Fibroblast of the aortic adventitia (primary cell): Measurements from ENCODE around the gene ZMPSTE24. TPM values are rescaled to one million over a fixed set of nuclear protein-coding genes. Genes with fewer than 3 reads are reported as not detected.

Experiments
- DNase-seq: peaks from one replicate; pipeline ENCODE4 v3.0.0-alpha.2; 2010; ENCODE audit warnings: low read depth
- H3K4me3 ChIP-seq: 2 replicates; pipeline ENCODE4 v1.5.1; 2011; ENCODE audit warnings: low read depth, mild to moderate bottlenecking, control low read depth, low read length, moderate library complexity
- total RNA-seq: library from RNA; depleted of rRNA; stranded (reverse); fragments of >200 nt; gene quantifications from 2 replicates; pipeline ENCODE4 v1.2.3, GENCODE V29; 2012; ENCODE audit warnings: low replicate concordance
- TF ChIP-seq, protein P1 (sequence below): IDR thresholded peaks from 2 replicates; pipeline ENCODE4 v1.5.1; 2011; ENCODE audit warnings: mild to moderate bottlenecking, low read length, control low read depth, inconsistent platforms; ENCODE audit not compliant: insufficient read depth

Gene ZMPSTE24
- total RNA-seq, 1 donor = 103 TPM

DNA sequence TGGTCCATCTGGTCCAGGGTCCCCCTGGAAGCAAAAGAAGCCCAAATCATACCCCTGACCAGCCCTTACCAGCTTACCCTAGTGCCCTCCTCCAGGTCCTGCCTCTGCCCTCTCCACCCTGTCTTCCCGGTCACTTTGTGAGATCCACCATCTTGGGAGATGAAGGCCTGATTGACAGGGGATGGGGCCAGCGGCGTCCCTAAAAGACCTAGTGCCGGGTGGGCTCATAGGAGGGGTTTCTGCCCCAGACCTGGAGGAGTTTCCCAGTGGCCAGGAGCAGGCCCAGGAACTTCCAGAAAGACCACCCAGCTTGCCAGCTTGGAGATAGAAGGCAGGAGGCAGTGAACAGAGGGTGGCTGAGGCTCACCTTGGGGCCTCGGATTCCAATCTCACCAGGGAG, 53.7 kb downstream of the ZMPSTE24 start:
- TF ChIP-seq, protein P1, sequence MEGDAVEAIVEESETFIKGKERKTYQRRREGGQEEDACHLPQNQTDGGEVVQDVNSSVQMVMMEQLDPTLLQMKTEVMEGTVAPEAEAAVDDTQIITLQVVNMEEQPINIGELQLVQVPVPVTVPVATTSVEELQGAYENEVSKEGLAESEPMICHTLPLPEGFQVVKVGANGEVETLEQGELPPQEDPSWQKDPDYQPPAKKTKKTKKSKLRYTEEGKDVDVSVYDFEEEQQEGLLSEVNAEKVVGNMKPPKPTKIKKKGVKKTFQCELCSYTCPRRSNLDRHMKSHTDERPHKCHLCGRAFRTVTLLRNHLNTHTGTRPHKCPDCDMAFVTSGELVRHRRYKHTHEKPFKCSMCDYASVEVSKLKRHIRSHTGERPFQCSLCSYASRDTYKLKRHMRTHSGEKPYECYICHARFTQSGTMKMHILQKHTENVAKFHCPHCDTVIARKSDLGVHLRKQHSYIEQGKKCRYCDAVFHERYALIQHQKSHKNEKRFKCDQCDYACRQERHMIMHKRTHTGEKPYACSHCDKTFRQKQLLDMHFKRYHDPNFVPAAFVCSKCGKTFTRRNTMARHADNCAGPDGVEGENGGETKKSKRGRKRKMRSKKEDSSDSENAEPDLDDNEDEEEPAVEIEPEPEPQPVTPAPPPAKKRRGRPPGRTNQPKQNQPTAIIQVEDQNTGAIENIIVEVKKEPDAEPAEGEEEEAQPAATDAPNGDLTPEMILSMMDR = no peak
- DNase-seq = no peak
- H3K4me3 ChIP-seq = no peak overlapping the region

DNA sequence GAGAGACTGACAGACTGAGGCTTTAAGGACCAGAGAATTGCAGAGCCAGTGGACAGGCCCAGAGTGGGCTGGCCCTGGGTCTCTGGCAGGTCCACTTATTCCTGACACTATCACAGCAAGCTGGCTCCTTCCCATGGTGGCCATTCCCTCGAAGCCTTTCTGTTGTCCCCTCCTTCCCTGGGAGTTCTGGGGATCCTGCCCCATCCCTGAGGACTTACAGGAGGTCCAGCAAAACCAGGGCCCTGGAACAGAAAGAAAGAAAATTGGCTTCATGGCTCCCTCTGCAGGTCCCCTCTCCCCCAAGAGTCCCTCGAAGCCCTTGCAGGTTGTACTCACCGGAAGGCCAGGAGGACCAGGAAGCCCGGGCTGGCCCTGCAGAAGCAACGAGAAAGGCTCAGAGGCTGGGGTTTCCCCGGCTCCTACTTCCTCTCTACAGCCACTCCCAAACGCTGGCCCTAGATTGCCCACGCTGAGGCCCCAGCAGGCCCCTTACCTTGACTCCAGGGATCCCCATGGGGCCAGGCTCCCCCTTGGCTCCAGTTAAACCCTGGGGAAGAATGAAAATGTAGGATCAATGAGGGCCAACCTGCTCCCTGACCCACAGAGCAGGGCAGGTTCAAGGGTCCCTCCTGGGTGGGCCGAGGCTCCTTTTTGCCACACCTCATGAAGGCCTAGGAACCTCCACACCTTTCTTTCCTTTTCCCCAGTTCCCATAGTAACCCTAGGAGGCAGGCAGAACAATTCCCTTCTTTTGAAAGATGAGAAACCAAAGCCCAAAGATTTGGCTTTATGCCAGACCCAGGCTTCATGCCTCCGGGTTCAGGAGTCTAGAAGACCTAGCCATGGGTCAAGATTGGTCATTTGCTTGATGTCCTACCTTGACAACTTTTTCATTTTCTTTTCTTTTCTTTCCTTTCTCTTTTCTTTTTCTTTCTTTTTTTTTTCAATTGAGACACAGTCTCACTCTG, 54.5 kb downstream of the ZMPSTE24 start:
- TF ChIP-seq, protein P1 = no peak
- H3K4me3 ChIP-seq = no peak overlapping the region
- DNase-seq = no peak

DNA sequence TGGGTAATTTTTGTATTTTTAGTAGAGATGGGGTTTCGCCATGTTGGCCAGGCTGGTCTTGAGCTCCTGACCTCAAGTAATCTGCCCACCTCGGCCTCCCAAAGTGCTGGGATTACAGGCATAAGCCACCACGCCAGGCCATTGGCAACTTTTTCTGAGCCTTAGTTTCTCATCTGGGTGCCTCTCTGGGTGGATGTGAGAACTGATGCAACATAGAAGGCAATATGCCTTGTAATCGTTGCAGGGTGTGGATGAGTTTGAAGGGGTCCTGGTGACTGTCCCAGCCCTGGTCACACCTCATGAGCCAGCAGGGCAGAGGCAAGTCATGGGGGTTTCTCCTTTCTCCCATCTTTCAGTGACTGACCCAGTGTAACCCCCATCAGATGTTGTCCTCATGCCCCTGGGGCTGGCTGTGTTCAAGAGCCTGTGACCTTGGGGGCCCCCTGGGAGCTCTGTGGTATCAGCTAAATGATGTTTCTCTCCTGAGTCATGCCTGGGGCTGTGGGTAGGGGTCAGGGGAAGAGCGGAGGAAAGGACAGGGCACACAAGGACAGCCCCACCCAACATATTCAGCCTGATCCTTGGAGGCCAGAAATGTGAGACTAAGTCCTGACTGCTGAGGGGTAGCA, 55.4 kb downstream of the ZMPSTE24 start:
- TF ChIP-seq, protein P1 = no peak
- H3K4me3 ChIP-seq = no peak overlapping the region
- DNase-seq = no peak

DNA sequence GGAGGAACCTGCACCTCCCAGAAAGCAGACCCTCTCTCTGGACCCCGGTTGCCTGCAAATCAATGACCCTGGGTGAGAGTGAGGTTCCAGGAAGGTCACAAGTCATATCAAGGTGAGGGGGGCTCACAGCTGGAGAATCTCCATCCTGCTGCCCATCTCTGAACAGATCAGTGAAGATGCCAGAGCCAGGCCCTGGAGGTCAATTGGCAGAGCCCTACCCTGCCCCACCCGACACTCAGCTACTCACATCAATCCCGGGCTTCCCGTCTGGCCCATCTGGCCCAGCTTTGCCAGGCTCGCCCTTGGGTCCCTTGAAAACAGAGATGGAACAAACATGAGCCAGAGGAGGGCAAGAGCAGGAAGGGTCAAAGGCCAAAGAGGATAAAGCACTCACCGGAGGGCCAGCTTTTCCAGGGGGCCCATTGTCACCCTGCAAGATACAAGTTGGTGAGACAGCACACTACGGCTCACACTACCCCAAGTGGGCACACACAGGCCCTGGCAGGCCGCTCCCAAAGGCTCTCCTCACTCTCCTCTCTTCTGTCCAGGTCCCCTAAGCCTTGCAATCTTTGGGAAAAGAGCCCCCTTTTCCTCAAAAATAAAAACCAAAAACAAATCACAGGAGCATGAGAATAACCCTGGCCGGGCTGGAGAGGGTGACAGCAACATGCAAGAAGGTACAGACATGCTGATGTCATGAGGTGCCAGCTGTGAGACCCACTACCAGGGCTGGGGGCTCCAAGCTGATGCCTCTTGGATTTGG, 56.1 kb downstream of the ZMPSTE24 start:
- TF ChIP-seq, protein P1 = no peak
- DNase-seq = no peak
- no peak overlapping the region for H3K4me3 ChIP-seq

DNA sequence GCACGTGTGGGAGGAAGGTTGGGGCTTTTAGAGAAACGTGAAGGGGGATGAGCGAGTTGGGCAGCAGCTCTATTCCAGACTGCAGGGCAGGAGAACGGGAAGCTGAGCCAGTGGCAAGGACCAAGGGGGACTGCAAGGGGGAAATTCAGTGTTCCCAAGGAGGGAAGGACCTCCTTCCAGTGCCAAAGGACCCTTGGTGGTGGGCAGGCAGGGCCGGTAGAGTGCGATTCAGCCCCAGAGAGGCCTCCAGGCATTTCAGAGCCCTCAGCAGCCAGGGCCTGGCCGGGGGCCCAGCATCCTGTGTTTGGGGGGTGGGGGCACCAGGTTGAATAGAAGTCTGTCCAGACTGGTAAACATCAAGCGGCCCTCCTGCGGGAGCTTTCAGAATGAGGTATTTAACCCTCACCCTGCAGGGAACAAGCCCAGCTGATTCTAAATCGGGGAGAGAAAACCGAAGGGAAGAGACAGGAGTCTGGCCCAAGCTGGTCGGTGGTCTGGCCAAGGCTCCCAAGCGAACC, 56.7 kb downstream of the ZMPSTE24 start:
- peak overlapping the region; percentile 28 for H3K4me3 ChIP-seq
- no peak for DNase-seq
- TF ChIP-seq, protein P1 = no peak

DNA sequence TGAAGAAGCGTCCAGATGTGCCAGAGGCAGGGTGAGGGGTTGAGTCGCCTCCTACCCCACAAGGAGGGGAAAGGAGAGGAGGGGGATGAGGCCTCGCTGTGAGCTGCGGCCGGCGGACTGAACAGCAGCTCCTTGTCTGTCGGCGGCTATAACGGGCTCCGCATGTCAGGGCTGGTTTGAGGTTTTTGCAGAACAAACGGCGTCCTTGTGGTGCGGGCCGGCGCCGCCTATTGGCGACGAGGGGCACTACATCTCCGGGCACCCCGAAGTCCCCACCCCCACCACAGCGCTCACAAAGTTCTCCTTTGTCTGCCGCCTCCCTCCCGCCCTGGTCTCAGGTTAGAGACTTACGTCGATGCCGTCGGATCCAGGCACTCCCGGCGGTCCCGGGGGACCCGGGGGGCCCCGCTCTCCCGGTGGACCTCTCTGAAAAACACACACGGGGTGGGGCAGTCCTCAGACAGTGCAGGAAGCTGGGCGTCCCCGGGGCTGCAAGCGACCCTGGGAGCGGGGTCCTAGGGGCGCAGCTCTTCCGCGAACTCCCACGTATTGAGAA, 57.3 kb downstream of the ZMPSTE24 start:
- peak overlapping the region; percentile 28 for H3K4me3 ChIP-seq
- peak; percentile 83 for DNase-seq
- TF ChIP-seq, protein P1 = peak; percentile 96
